HepG2 (cell line): Measurements from ENCODE around the gene GPR82. TPM values are rescaled to one million over a fixed set of nuclear protein-coding genes. Genes with fewer than 3 reads are reported as not detected.

Experiments used
- ATAC-seq: fragments of 200-7000 bp; cut with Tn5 transposase; 3 replicates; pipeline ENCODE4 v1.9.1; 2020; ENCODE audit warnings: mild to moderate bottlenecking, moderate library complexity
- BruUV-seq: library from RNA; stranded (reverse); fragments of 400-500 nt; replicated peaks from 2 replicates; lab custom pipeline; 2021; lab: Mats Ljungman, UMichigan
- CTCF ChIA-PET: fragments of 300-600 bp; formaldehyde crosslinking; extraction: SDS; loops from one replicate; lab custom pipeline; 2021; ENCODE audit warnings: low total read pairs, inconsistent platforms, low intra/inter-chr PET ratio; lab: Yijun Ruan, JAX
- POLR2A ChIA-PET: fragments of 350-600 bp; sonication (Branson Sonifier 250); formaldehyde crosslinking; loops from one replicate; lab custom pipeline; 2020; ENCODE audit warnings: antibody characterized with exemption, inconsistent platforms; lab: Yijun Ruan, JAX
- DNase-seq: peaks from one replicate; pipeline ENCODE4 v3.0.0-alpha.2; 2015; ENCODE audit warnings: low spot score
- FAIRE-seq: peaks from 3 replicates; lab custom pipeline; 2011; peaks lifted over from hg19 to GRCh38; lab: Jason Lieb, UNC
- H2AFZ ChIP-seq: one replicate; pipeline ENCODE4 v1.6.1; 2011; ENCODE audit warnings: low read length, inconsistent platforms
- H3K27ac ChIP-seq: fragments of 300-600 bp; 3 replicates; pipeline ENCODE4 v1.8.0; 2011; ENCODE audit warnings: mixed run types, mild to moderate bottlenecking, mixed read lengths, low read length, inconsistent platforms; ENCODE audit not compliant: insufficient read depth; ENCODE audit errors: extremely low read length
- H3K27me3 ChIP-seq, 2 experiments: fragments of 200-600 bp in 1 of 2; 2 replicates in 1 of 2; 3 replicates in 1 of 2; pipeline versions ENCODE4 v1.6.0 to v1.8.0; 2011; ENCODE audit warnings: low read length in 2 of 2, mild to moderate bottlenecking in 2 of 2, moderate library complexity in 2 of 2, inconsistent platforms in 1 of 2; ENCODE audit not compliant: insufficient read depth in 2 of 2, control insufficient read depth in 1 of 2
- H3K36me3 ChIP-seq, 2 experiments: fragments of 200-600 bp in 1 of 2; replicated peaks in 1 of 2; 2 replicates in 1 of 2; 3 replicates in 1 of 2; pipeline versions ENCODE4 v1.5.1 to v1.8.0; 2011; ENCODE audit warnings: low read length in 2 of 2, inconsistent platforms in 1 of 2; ENCODE audit not compliant: insufficient read depth in 2 of 2, control insufficient read depth in 1 of 2
- H3K4me1 ChIP-seq: 2 replicates; pipeline ENCODE4 v1.5.1; 2012; ENCODE audit warnings: low read length, inconsistent platforms; ENCODE audit not compliant: insufficient read depth
- H3K4me2 ChIP-seq: 2 replicates; pipeline ENCODE4 v1.6.0; 2011; ENCODE audit warnings: low read depth, low read length, inconsistent platforms
- H3K4me3 ChIP-seq, 3 experiments: fragments of 200-600 bp in 1 of 3; sonication (generic), shearing (Covaris generic) in 1 of 3; replicated peaks in 1 of 3; 2 replicates each; pipeline ENCODE4 v1.5.1; 2011 to 2016; ENCODE audit warnings: low read length in 3 of 3, inconsistent platforms in 2 of 3, low read depth in 2 of 3, mild to moderate bottlenecking in 2 of 3, control low read depth in 1 of 3, mixed read lengths in 1 of 3; ENCODE audit not compliant: insufficient read depth in 1 of 3
- H3K79me2 ChIP-seq: one replicate; pipeline ENCODE4 v1.6.1; 2011; ENCODE audit warnings: low read length, inconsistent platforms; ENCODE audit not compliant: insufficient read depth
- H3K9ac ChIP-seq: 2 replicates; pipeline ENCODE4 v1.6.0; 2011; ENCODE audit warnings: mild to moderate bottlenecking, low read depth, low read length, inconsistent platforms; ENCODE audit not compliant: insufficient read depth
- H3K9me3 ChIP-seq: 2 replicates; pipeline ENCODE4 v1.5.1; 2012; ENCODE audit warnings: mild to moderate bottlenecking, low read length
- H4K20me1 ChIP-seq: 2 replicates; pipeline ENCODE4 v1.6.0; 2011; ENCODE audit warnings: inconsistent platforms, mild to moderate bottlenecking, low read length, moderate library complexity; ENCODE audit not compliant: insufficient read depth
- HNF1B ChIP-seq: sonication (generic); formaldehyde crosslinking; IDR thresholded peaks from 2 replicates; pipeline ENCODE4 v1.5.1; 2020; ENCODE audit warnings: mild to moderate bottlenecking, moderate library complexity, missing genetic modification reagents
- JUN ChIP-seq: sonication (generic); formaldehyde crosslinking; IDR thresholded peaks from 2 replicates; pipeline ENCODE4 v1.4.0; 2020; ENCODE audit warnings: mild to moderate bottlenecking, missing genetic modification reagents
- KLF9 ChIP-seq: IDR thresholded peaks from 2 replicates; pipeline ENCODE4 v1.6.1; 2016; ENCODE audit warnings: low read depth
- ZUFSP ChIP-seq: sonication (generic); formaldehyde crosslinking; IDR thresholded peaks from 2 replicates; pipeline ENCODE4 v1.9.0; 2021; ENCODE audit warnings: missing genetic modification reagents, mild to moderate bottlenecking, borderline replicate concordance
- WGBS: methylation state at CpG from one replicate; pipeline ENCODE4 v1.1.6; 2017; ENCODE audit warnings: low lambda C conversion rate; 5-methylcytosine and 5-hydroxymethylcytosine counted together
- in situ Hi-C: cut with HindIII; loops from 2 replicates; pipeline ENCODE4 v1.10.0; 2017; ENCODE audit warnings: low pct_unique_long_range_greater_than_20kb; ENCODE audit not compliant: extremely low pct_ligation_motif_present
- intact Hi-C: fragments of 100-400 bp; cut with micrococcal nuclease; formaldehyde crosslinking; loops from one replicate; pipeline ENCODE4 v1.10.0; 2022; ENCODE audit not compliant: unreplicated experiment
- polyA plus RNA-seq, 8 experiments: library from polyadenylated mRNA; depleted of rRNA in 3 of 8; stranded (reverse) in 7 of 8; unstranded in 1 of 8; fragments of >200 nt; fragmentation: Illumina TruSeq in 4 of 8; extraction: Trizol in 4 of 8; gene quantifications; 2 replicates each; pipeline versions ENCODE4 v1.2.1 to v1.2.3, GENCODE V29; 2011 to 2016; ENCODE audit warnings: low read depth in 4 of 8, missing spikeins in 1 of 8, mixed read lengths in 1 of 8; ENCODE audit not compliant: insufficient read depth in 1 of 8
- total RNA-seq, 5 experiments: library from RNA; depleted of rRNA; stranded (reverse); fragments of >200 nt; fragmentation: Illumina TruSeq; extraction: Trizol; gene quantifications; 2 replicates each; pipeline ENCODE4 v1.2.3, GENCODE V29; 2016; ENCODE audit warnings: low read depth in 1 of 5

Gene GPR82
- total and polyA plus RNA-seq, 2 of the 13 experiments (the other 11 are each of a cell fraction or from before 2014, with no cell fraction given): not detected

- Histone ChIP-seq H4K20me1 (no peaks in the 10 kb centered on the region), H3K27me3 (no peaks in the 10 kb centered on the region), H3K79me2 (no peaks in the 10 kb centered on the region), H3K4me3 (no peak overlapping the region), H3K4me2 (no peak overlapping the region), H3K27ac (no peak overlapping the region), H3K9me3 (no peaks in the 10 kb centered on the region), H3K4me1 (no peaks in the 10 kb centered on the region), H3K36me3 (no peaks in the 10 kb centered on the region), H3K9ac (no peak overlapping the region), H2AFZ (no peak overlapping the region)
- CTCF ChIA-PET: no interaction called here
- TF ChIP-seq HNF1B (CRISPR knock-in tag) (no peak), JUN (CRISPR knock-in tag) (no peak), KLF9 (CRISPR knock-in tag) (no peak), ZUFSP (CRISPR knock-in tag) (no peak)
- in situ Hi-C loops: no loop called here
- DNase-seq: no peak
- intact Hi-C loops: no loop called here
- no peak for FAIRE-seq
- POLR2A ChIA-PET: no interaction called here
- 100% methylated on average over 1 of the region's 3 CpGs for WGBS
- BruUV-seq: no TSS peak
- ATAC-seq: no peak
Observed at GRCh38 chrX:41720125-41720779, 3.7 kb upstream of the GPR82 start.
